ENCODE results near the gene CCDC61.

DNA sequence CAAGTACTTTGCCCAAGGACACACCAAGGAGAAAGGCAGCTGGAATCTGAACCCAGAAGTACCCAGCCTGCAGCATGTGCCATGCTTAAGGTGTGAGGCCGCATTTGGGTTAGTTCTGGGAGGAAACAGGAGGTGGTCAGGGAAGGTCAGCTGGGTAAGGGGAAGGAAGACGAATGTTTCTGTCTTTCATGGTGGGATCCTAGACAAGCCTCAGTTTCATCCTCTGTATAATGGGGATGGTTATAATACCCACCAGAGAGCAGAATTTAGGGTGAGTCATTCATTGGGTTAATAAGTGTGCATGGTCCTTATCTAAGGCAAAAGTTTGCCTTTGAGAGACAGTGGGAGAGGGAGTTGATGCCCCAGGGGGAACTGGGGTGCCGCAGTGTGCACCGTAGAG lies 3.6 kb downstream of the CCDC61 start:
- TF ChIP-seq ARNT (IDR thresholded peaks at IDR 0.05) (no peak), L3MBTL2 (conservative IDR thresholded peaks at IDR 0.05) (no peak), BHLHE40 (IDR thresholded peaks at IDR 0.05; ENCODE audit: borderline replicate concordance) (no peak), SP1 (IDR thresholded peaks at IDR 0.05) (no peak), LEF1 (IDR thresholded peaks at IDR 0.05; ENCODE audit: borderline replicate concordance) (no peak), ELF4 (IDR thresholded peaks at IDR 0.05) (no peak), SUZ12 (IDR thresholded peaks at IDR 0.05) (no peak), TARDBP (IDR thresholded peaks at IDR 0.05) (no peak), NFRKB (IDR thresholded peaks at IDR 0.05) (no peak), FOXM1 (IDR thresholded peaks at IDR 0.05; ENCODE audit: borderline replicate concordance) (no peak), PKNOX1 (IDR thresholded peaks at IDR 0.05) (no peak), ZNF384 (IDR thresholded peaks at IDR 0.05) (no peak), HDGF (IDR thresholded peaks at IDR 0.05; ENCODE audit: borderline replicate concordance) (no peak), FOXA1 (IDR thresholded peaks at IDR 0.05) (no peak)

Measured in HEK293T (cell line).